Measurements from ENCODE around the gene TWF1. TPM values are rescaled to one million over a fixed set of nuclear protein-coding genes. Genes with fewer than 3 reads are reported as not detected.

The TWF1 gene
- total RNA-seq, 1 donor from 2014 or later: 42.9 TPM

DNA sequence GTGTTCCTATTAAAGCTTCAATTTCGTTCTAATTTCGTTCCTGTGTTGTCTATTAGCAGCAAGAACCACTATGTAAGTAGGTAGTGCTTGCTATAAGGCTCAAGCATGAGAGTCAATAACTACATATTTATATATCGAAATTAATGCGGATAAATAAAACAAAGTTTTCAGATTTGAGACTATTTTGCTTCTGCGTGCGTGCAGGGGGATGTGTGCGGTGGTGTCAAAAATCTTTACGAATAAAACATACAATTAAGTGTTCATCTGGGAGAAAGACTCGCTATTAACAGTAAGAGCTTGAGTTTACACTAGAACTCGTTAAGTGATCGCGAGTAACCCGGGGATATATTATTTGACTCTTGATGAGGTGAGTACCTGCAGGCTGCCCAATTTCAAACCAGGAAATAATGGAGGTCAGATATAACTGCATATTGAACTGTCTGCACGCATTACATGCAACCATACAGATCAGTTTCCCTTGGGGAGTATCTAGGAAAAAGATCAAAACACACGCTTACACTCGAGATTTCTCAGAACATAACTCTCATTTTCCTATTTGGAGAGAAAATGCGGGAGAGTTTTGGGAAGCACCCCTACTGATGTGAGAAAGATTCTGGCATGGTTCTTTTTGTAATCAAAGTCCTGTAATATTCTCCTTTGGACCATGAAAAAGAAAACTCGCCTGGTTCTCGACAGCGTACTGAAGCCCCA is 813 bp downstream of the TWF1 start:
- H3K4me1 Mint-ChIP-seq: peaks cover 29% of the 10 kb centered on the region
- peak overlapping the region; percentile 97 for H3K4me3 Mint-ChIP-seq
- no peaks in the 10 kb centered on the region for H3K27me3 Mint-ChIP-seq (ENCODE audit: low read depth)
- TF ChIP-seq, protein P1, sequence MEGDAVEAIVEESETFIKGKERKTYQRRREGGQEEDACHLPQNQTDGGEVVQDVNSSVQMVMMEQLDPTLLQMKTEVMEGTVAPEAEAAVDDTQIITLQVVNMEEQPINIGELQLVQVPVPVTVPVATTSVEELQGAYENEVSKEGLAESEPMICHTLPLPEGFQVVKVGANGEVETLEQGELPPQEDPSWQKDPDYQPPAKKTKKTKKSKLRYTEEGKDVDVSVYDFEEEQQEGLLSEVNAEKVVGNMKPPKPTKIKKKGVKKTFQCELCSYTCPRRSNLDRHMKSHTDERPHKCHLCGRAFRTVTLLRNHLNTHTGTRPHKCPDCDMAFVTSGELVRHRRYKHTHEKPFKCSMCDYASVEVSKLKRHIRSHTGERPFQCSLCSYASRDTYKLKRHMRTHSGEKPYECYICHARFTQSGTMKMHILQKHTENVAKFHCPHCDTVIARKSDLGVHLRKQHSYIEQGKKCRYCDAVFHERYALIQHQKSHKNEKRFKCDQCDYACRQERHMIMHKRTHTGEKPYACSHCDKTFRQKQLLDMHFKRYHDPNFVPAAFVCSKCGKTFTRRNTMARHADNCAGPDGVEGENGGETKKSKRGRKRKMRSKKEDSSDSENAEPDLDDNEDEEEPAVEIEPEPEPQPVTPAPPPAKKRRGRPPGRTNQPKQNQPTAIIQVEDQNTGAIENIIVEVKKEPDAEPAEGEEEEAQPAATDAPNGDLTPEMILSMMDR (conservative IDR thresholded peaks at IDR 0.05): no peak
- H3K36me3 Mint-ChIP-seq (ENCODE audit: low read depth): peaks cover 5% of the 10 kb centered on the region
- DNase-seq (ENCODE audit: low read depth, low spot score): no peak
- no peaks in the 10 kb centered on the region for H3K9me3 Mint-ChIP-seq
- peak overlapping the region; percentile 96 for H3K27ac Mint-ChIP-seq (ENCODE audit: unreplicated experiment)

DNA sequence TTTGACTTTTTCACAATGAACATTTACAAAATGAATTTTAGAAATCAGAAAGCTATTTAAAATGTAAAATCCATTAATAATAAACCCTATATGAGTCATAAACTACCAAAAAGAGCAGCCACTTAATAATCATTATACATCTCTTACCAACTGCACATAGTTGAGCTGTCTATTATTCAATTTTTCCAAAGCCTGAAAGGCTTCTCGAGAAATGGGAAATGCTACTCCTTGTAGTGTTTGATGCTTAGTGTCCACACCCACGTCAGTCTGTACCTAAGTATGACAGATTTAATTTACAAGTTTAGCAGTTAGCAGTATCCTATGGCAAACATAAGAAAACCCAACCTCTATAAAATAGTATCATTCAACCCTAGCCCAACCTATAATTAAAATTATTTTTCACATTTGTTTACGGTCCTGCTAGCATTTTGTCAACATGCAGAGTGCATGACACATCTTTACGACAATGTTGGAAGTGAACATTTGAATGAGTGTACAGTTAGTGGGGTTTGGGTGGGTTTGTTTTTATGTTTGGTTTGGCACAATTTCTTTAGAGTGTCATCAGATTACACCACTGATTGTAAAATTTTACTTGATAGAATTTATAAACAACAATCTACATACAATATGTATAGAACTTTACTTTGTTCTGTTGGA is 8.4 kb downstream of the TWF1 start:
- Mint-ChIP-seq H3K27ac (ENCODE audit: unreplicated experiment) (no peak overlapping the region), H3K9me3 (no peaks in the 10 kb centered on the region), H3K4me1 (no peaks in the 10 kb centered on the region), H3K36me3 (ENCODE audit: low read depth) (peaks cover 14% of the 10 kb centered on the region), H3K27me3 (ENCODE audit: low read depth) (no peaks in the 10 kb centered on the region), H3K4me3 (no peak overlapping the region)
- no peak for DNase-seq (ENCODE audit: low read depth, low spot score)
- TF ChIP-seq, protein P1 (conservative IDR thresholded peaks at IDR 0.05): no peak

DNA sequence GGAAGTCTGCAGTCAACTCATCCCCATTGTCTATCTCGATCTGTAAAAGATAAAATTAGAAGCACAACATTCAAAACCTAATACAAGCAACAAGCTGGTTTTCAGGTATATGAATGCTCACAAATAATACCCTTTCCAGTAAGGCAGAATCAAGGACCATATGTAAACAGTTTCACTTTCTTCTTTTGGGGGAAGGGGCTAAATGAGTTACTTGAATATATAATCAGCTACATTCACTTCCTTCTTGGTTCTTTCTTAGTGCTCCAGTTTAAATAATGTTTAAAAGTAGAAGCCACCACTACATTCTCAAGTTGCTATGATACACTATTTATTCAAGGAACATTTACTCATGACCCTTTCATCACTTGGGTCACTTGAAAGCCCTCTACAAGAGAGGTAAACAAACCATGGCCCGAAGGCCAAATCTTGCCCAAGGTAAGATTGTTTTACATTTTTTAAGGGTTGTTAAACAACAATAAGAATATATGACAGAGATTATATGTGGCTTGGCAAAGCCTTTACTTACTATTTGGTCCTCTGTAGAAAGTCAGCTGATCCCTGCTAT is 10.3 kb downstream of the TWF1 start:
- H3K4me1 Mint-ChIP-seq: no peaks in the 10 kb centered on the region
- no peak for DNase-seq (ENCODE audit: low read depth, low spot score)
- H3K4me3 Mint-ChIP-seq: no peak overlapping the region
- no peaks in the 10 kb centered on the region for H3K27me3 Mint-ChIP-seq (ENCODE audit: low read depth)
- H3K9me3 Mint-ChIP-seq: no peaks in the 10 kb centered on the region
- H3K27ac Mint-ChIP-seq (ENCODE audit: unreplicated experiment): no peak overlapping the region
- TF ChIP-seq, protein P1 (conservative IDR thresholded peaks at IDR 0.05): no peak
- peaks cover 16% of the 10 kb centered on the region for H3K36me3 Mint-ChIP-seq (ENCODE audit: low read depth)

DNA sequence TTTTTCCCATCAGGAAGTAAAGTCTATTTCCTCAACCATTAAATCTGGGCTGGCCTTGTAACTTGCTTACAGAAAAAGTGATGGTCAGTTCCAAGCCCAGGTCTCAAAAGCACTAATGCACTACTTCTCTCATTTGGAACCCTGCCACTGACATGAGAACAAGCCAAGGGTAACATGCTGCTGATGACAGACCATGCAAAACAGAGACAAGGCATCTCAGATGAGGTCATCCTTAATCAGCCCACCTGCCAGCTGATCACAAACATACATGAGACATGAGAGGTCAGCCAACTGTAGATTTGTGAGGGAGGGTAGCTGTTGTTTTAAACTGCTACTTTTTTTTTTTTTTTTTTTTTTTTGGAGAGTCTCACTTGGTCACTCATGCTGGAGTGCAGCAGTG is 16.2 kb downstream of the TWF1 start:
- no peaks in the 10 kb centered on the region for H3K27me3 Mint-ChIP-seq (ENCODE audit: low read depth)
- no peak for DNase-seq (ENCODE audit: low read depth, low spot score)
- no peaks in the 10 kb centered on the region for H3K4me1 Mint-ChIP-seq
- no peak overlapping the region for H3K4me3 Mint-ChIP-seq
- TF ChIP-seq, protein P1 (conservative IDR thresholded peaks at IDR 0.05): no peak
- H3K36me3 Mint-ChIP-seq (ENCODE audit: low read depth): peaks cover 9% of the 10 kb centered on the region
- no peaks in the 10 kb centered on the region for H3K9me3 Mint-ChIP-seq
- H3K27ac Mint-ChIP-seq (ENCODE audit: unreplicated experiment): peak overlapping the region; percentile 60

GRCh38 chr12:43786899-43787693 is 19.0 kb downstream of the TWF1 start:
- no peak for DNase-seq (ENCODE audit: low read depth, low spot score)
- TF ChIP-seq, protein P1 (conservative IDR thresholded peaks at IDR 0.05): no peak
- H3K4me3 Mint-ChIP-seq: no peak overlapping the region
- peaks cover 4% of the 10 kb centered on the region for H3K36me3 Mint-ChIP-seq (ENCODE audit: low read depth)
- no peaks in the 10 kb centered on the region for H3K27me3 Mint-ChIP-seq (ENCODE audit: low read depth)
- no peaks in the 10 kb centered on the region for H3K9me3 Mint-ChIP-seq
- no peak overlapping the region for H3K27ac Mint-ChIP-seq (ENCODE audit: unreplicated experiment)
- H3K4me1 Mint-ChIP-seq: no peaks in the 10 kb centered on the region
